Gastrocnemius medialis (tissue), 4 donors: ENCODE measurements around the gene PWP1. TPM values are rescaled to one million over a fixed set of nuclear protein-coding genes. Genes with fewer than 3 reads are reported as not detected.

Source experiments
- ATAC-seq, 2 donors: fragments of 150-250 bp; one replicate each; pipeline ENCODE4 v1.9.1; 2016
- DNase-seq, 2 donors: peaks; one replicate each; pipeline ENCODE4 v3.0.0-alpha.2; 2019
- H3K27ac ChIP-seq, 4 donors: fragments of 200-600 bp; sonication (generic); 1 replicate in 1 of 4; 2 replicates in 3 of 4; pipeline ENCODE4 v1.5.1; 2016 to 2018; ENCODE audit warnings: mild to moderate bottlenecking in 2 of 4, moderate library complexity in 1 of 4
- H3K27me3 ChIP-seq, 3 donors: fragments of 200-600 bp; sonication (generic) in 2 of 3; 1 replicate in 1 of 3; 2 replicates in 2 of 3; pipeline versions ENCODE4 v1.5.1 to v1.6.0; 2016 to 2019; ENCODE audit warnings: mild to moderate bottlenecking in 1 of 3, moderate library complexity in 1 of 3
- H3K36me3 ChIP-seq, 2 donors: fragments of 200-600 bp; sonication (generic) in 1 of 2; one replicate each; pipeline ENCODE4 v1.5.1; 2017 to 2018
- H3K4me1 ChIP-seq, 2 donors: fragments of 200-600 bp; sonication (generic) in 1 of 2; one replicate each; pipeline ENCODE4 v1.5.1; 2016 to 2017; ENCODE audit warnings: mild to moderate bottlenecking in 2 of 2
- H3K4me3 ChIP-seq, 4 donors: fragments of 200-600 bp; sonication (generic) in 3 of 4; 1 replicate in 1 of 4; 2 replicates in 3 of 4; pipeline ENCODE4 v1.5.1; 2016 to 2019; ENCODE audit warnings: mild to moderate bottlenecking in 2 of 4
- H3K9me3 ChIP-seq, 3 donors: fragments of 200-600 bp; sonication (generic) in 2 of 3; 1 replicate in 1 of 3; 2 replicates in 2 of 3; pipeline ENCODE4 v1.5.1; 2016 to 2019
- CTCF ChIP-seq, 5 experiments: fragments of 450-650 bp in 3 of 5; fragments of 200-600 bp in 2 of 5; sonication (generic) in 2 of 5; IDR thresholded peaks in 4 of 5; conservative IDR thresholded peaks in 1 of 5; 1 replicate in 4 of 5; 2 replicates in 1 of 5; pipeline ENCODE4 v1.5.1; 2016 to 2019; ENCODE audit warnings: antibody characterized with exemption in 5 of 5, mild to moderate bottlenecking in 3 of 5, moderate library complexity in 3 of 5
- POLR2A ChIP-seq, 2 donors: fragments of 450-650 bp; IDR thresholded peaks; one replicate each; pipeline ENCODE4 v1.6.1; 2017; ENCODE audit warnings: antibody characterized with exemption in 2 of 2, mild to moderate bottlenecking in 2 of 2, moderate library complexity in 2 of 2
- in situ Hi-C, 4 donors: fragments of 200-750 bp; cut with MboI; loops; one replicate each; pipeline versions ENCODE4 v1.15.0 to v1.8.0; 2017; ENCODE audit warnings: low sequenced_read_pairs in 4 of 4
- intact Hi-C: fragments of 100-400 bp; cut with DNase I; formaldehyde crosslinking; loops from one replicate; pipeline ENCODE4 v1.15.1; 2023; ENCODE audit warnings: low total_unique reads
- total RNA-seq, 4 donors: library from RNA; depleted of rRNA; stranded (reverse); fragments of >200 nt; gene quantifications; one replicate each; pipeline versions ENCODE4 v1.1.0 to v1.2.3, GENCODE V29; 2016

Gene PWP1
- total RNA-seq, 4 donors from 2014 or later = 37.9 to 62.1 (median 48.0) TPM

GRCh38 chr12:107654873-107655272 lies 30.7 kb upstream of the PWP1 start:
- no peak overlapping the region for H3K4me3 ChIP-seq
- no peaks in the 10 kb centered on the region for H3K36me3 ChIP-seq
- intact Hi-C loops (no loop called here), in situ Hi-C loops (loop anchor here in 1 of 4 donors (25.0 kb wide), 1 partner anchor 232 kb away; no protein-coding TSS in a partner anchor)
- H3K9me3 ChIP-seq = no peaks in the 10 kb centered on the region
- ATAC-seq = no peak
- DNase-seq = no peak
- TF ChIP-seq CTCF (IDR thresholded peaks at IDR 0.05 in 4 of 5, conservative IDR thresholded peaks at IDR 0.05 in 1 of 5) (no peak), POLR2A (IDR thresholded peaks at IDR 0.05) (no peak)
- H3K27ac ChIP-seq = no peak overlapping the region
- H3K4me1 ChIP-seq = no peaks in the 10 kb centered on the region
- no peaks in the 10 kb centered on the region for H3K27me3 ChIP-seq

- H3K36me3 ChIP-seq = no peaks in the 10 kb centered on the region
- in situ Hi-C loops = loop anchor here in 1 of 4 donors (25.0 kb wide), 1 partner anchor 232 kb away; no protein-coding TSS in a partner anchor
- DNase-seq (no peak), ATAC-seq (no peak)
- TF ChIP-seq POLR2A (IDR thresholded peaks at IDR 0.05) = no peak
- TF ChIP-seq CTCF (IDR thresholded peaks at IDR 0.05 in 4 of 5, conservative IDR thresholded peaks at IDR 0.05 in 1 of 5) = no peak
- H3K4me3 ChIP-seq = no peak overlapping the region
- no peak overlapping the region for H3K27ac ChIP-seq
- H3K9me3 ChIP-seq = no peaks in the 10 kb centered on the region
- no peaks in the 10 kb centered on the region for H3K27me3 ChIP-seq
- no peaks in the 10 kb centered on the region for H3K4me1 ChIP-seq
- intact Hi-C loops = no loop called here
Measured at GRCh38 chr12:107655281-107656065, 30.1 kb upstream of the PWP1 start.

GRCh38 chr12:107656302-107656701 lies 29.3 kb upstream of the PWP1 start:
- DNase-seq (no peak), ATAC-seq (no peak)
- in situ Hi-C loops (loop anchor here in 1 of 4 donors (25.0 kb wide), 1 partner anchor 231 kb away; no protein-coding TSS in a partner anchor), intact Hi-C loops (no loop called here)
- Histone ChIP-seq H3K27ac (no peak overlapping the region), H3K9me3 (no peaks in the 10 kb centered on the region), H3K4me3 (no peak overlapping the region), H3K4me1 (no peaks in the 10 kb centered on the region), H3K36me3 (no peaks in the 10 kb centered on the region), H3K27me3 (no peaks in the 10 kb centered on the region)
- TF ChIP-seq POLR2A (IDR thresholded peaks at IDR 0.05) (no peak), CTCF (IDR thresholded peaks at IDR 0.05 in 4 of 5, conservative IDR thresholded peaks at IDR 0.05 in 1 of 5) (no peak)

GRCh38 chr12:107657133-107657532 lies 28.5 kb upstream of the PWP1 start:
- no peak for DNase-seq
- Histone ChIP-seq H3K27me3 (no peaks in the 10 kb centered on the region), H3K36me3 (no peaks in the 10 kb centered on the region), H3K4me3 (no peak overlapping the region), H3K9me3 (no peaks in the 10 kb centered on the region), H3K27ac (no peak overlapping the region), H3K4me1 (no peaks in the 10 kb centered on the region)
- TF ChIP-seq POLR2A (IDR thresholded peaks at IDR 0.05) (no peak), CTCF (IDR thresholded peaks at IDR 0.05 in 4 of 5, conservative IDR thresholded peaks at IDR 0.05 in 1 of 5) (no peak)
- intact Hi-C loops = no loop called here
- no peak for ATAC-seq
- in situ Hi-C loops = loop anchor here in 1 of 4 donors (25.0 kb wide), 1 partner anchor 230 kb away; no protein-coding TSS in a partner anchor
